ENCODE measurements around the gene LENG1.

- TF ChIP-seq CTCF (IDR thresholded peaks at IDR 0.05) = no peak
- no peak for TF ChIP-seq POLR2A (IDR thresholded peaks at IDR 0.05)
Observed at GRCh38 chr19:54156490-54156889, 3.0 kb downstream of the LENG1 start.
